Measurements from ENCODE around the gene NXPH1.
A peak's percentile ranks its signal among the peaks of the same experiment; 100 is the strongest.
"Not testable (repeated sequence)": the region's sequence is repeated elsewhere in the genome, so short reads cannot be mapped to it uniquely, and the experiment has no call there.

The NXPH1 gene

GRCh38 chr7:8714791-8715190 is 281.4 kb downstream of the NXPH1 start:
- H3K4me3 ChIP-seq (ENCODE audit: low read depth, low read length): no peak overlapping the region
- no peak for DNase-seq (ENCODE audit: low read depth)
- no peak for TF ChIP-seq CTCF (IDR thresholded peaks at IDR 0.05; ENCODE audit: low read depth, low read length, missing control alignments)

DNA sequence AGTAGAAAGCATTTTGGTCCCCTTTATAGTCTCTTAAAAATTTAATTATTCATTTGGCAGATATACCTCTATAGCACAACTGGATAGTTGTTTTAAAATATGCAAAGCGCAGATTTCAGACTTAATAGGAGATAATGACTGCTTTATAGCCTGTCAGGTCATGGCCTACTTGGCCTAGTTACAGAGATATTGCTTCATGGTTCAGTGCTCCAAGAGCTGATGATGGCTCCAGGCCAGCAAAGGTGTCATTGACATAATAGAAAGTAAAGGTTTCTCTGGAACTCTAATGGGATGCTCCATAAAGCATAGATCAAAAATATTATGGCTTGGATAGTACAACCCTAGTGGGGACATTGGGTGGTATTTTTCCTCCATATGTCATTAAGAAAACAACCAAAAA is 285.7 kb downstream of the NXPH1 start:
- DNase-seq (ENCODE audit: low read depth): no peak
- H3K4me3 ChIP-seq (ENCODE audit: low read depth, low read length): no peak overlapping the region
- no peak for TF ChIP-seq CTCF (IDR thresholded peaks at IDR 0.05; ENCODE audit: low read depth, low read length, missing control alignments)

DNA sequence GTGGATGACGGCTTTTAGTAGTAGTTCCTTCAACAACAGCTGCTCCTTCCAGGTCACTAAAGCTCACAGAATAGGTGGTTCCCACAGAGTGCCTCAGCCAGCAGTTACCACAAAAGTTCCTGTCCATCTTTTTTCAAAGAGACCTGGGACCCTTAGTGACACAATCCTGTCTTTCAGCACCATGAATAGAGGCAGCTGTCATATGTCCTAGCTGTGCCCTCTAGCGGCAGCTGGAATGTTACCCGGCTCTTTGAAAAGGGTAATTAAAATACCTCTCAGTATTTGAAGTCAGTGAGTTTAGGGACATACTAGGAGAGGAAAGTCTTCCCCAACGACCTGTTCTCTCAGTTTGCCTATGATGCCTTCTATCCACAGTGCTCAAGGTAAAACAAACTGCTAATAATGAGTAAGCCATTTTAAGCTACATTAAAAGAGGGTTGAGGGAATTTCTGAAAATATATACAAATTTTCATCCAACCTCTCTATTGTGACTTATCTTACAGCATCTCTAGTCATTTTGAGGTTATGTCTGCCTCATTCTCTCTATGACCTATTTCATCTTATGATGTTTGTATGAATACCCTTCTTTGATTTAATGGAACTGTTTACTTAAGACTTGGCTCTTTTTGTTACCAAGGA is 290.8 kb downstream of the NXPH1 start:
- DNase-seq (ENCODE audit: low read depth): peak; percentile 5
- peak; percentile 83 for TF ChIP-seq CTCF (IDR thresholded peaks at IDR 0.05; ENCODE audit: low read depth, low read length, missing control alignments)
- no peak overlapping the region for H3K4me3 ChIP-seq (ENCODE audit: low read depth, low read length)

GRCh38 chr7:8731756-8732155 is 298.3 kb downstream of the NXPH1 start:
- H3K4me3 ChIP-seq (ENCODE audit: low read depth, low read length); DNase-seq (ENCODE audit: low read depth): not testable (repeated sequence)

- no peak overlapping the region for H3K4me3 ChIP-seq (ENCODE audit: low read depth, low read length)
- DNase-seq (ENCODE audit: low read depth): no peak
- no peak for TF ChIP-seq CTCF (IDR thresholded peaks at IDR 0.05; ENCODE audit: low read depth, low read length, missing control alignments)
Measured at GRCh38 chr7:8739837-8740236, 306.4 kb downstream of the NXPH1 start.

DNA sequence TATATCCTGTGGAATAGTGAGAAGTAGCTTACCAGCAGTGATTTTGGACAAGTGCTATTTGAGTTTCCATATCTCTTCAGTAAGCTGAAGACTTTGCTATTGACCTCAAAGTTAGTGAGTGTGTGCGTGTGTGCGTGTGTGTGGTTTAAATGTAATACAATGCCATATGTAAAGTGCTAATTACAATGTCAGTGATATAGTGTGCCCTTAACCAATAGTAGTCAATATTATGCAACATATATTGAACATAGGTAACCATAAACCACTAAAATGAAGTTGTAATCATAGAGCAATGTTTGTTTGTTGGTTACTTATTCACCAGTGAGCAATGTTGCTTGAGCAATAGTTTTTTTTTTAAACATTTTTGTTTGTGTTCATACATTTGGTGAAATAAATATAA is 309.4 kb downstream of the NXPH1 start:
- TF ChIP-seq CTCF (IDR thresholded peaks at IDR 0.05; ENCODE audit: low read depth, low read length, missing control alignments): no peak
- H3K4me3 ChIP-seq (ENCODE audit: low read depth, low read length): no peak overlapping the region
- DNase-seq (ENCODE audit: low read depth): no peak

DNA sequence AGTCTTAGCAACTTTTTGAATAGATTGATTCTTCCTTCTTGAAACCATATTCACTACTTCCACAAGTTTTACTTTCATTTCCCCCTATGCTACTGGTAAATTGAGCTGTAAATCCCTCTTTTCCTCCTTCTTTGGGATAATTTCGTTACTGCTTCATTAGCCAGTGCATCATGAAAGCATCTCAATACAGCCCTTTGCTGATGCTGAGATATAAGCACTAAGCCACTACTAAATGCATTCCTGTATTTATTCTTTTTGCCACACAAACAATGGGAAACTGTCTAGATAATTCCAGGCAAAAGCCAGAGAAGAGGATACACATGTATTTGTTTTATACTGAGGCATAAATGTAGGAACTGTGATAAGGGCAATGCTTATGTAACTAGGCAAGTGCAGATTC is 313.9 kb downstream of the NXPH1 start:
- no peak overlapping the region for H3K4me3 ChIP-seq (ENCODE audit: low read depth, low read length)
- TF ChIP-seq CTCF (IDR thresholded peaks at IDR 0.05; ENCODE audit: low read depth, low read length, missing control alignments): no peak
- DNase-seq (ENCODE audit: low read depth): no peak

Measured in GM12864 (cell line).